GM21723 (cell line): Measurements from ENCODE around the gene ESYT1.

Source experiments
- ATAC-seq: cut with Tn5 transposase; IDR thresholded peaks from one replicate; pipeline ENCODE4 v1.9.1; 2021; ENCODE audit warnings: mild to moderate bottlenecking, moderate library complexity; ENCODE audit not compliant: unreplicated experiment

ESYT1 gene

DNA sequence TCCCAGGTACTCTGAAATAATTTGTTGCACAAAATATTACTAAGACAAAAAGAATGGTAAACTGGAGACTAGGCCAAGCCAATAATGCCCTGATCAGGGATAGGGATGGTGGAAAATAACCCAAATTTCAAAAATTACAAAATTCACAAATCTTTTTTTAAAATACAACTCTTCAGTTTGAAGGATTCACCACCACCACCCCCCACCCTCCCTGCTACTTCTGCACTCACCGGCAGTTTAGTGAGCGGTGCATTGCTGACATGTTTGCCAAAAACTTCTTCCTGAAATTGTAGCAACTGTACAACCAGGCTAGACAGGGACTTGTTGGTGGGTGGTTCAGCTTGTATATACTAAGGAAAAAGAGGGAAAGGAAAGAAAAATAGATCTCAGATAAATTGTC is 58.9 kb downstream of the ESYT1 start:
- no peak for ATAC-seq

DNA sequence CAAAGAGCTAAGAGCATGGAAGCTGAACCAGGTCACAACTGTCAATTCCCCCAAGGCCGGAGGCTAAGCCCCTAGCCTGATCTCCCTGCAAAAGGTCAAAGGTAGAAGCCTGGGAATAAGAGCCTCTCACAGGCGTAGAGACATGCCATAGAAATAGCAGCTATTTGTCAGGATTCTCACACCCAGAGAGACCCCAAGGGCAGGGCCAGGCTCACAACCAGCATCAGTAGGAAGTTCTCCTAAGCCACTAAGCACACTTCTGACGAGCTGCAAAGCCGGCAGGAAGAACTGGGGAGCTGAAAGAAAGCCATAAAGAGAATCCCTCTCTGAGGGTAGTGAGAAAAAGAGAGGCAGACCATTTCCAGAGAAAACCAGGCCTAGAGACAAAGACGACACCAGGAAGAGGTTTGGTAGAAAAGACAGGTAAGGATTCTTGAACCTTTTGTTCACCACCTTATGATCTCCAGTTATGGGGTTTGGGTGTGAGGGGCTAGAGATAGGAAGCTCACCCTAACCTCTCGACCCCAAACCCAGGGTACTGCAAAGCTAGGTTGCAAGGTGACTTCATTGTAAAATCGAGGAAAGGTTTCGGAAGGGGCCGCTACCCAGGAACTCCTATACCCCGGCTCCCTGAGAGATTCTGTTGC is 60.2 kb downstream of the ESYT1 start:
- no peak for ATAC-seq

DNA sequence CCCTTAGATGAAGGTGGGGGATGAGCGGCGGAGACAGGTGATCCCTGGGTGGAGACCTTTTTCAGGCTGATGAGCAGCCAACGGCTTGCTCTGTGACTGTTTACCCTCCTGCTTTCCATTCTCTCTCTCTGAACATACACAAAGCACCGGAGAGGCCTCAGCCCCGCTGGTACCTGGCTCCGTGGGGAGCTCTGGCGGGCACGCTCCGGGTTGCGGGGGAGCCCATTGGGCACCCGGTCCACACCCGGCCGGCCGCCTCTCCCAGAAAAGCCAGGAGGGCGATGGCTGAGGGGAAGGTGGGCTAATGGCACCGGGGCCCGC is 60.7 kb downstream of the ESYT1 start:
- peak; percentile 10 for ATAC-seq

DNA sequence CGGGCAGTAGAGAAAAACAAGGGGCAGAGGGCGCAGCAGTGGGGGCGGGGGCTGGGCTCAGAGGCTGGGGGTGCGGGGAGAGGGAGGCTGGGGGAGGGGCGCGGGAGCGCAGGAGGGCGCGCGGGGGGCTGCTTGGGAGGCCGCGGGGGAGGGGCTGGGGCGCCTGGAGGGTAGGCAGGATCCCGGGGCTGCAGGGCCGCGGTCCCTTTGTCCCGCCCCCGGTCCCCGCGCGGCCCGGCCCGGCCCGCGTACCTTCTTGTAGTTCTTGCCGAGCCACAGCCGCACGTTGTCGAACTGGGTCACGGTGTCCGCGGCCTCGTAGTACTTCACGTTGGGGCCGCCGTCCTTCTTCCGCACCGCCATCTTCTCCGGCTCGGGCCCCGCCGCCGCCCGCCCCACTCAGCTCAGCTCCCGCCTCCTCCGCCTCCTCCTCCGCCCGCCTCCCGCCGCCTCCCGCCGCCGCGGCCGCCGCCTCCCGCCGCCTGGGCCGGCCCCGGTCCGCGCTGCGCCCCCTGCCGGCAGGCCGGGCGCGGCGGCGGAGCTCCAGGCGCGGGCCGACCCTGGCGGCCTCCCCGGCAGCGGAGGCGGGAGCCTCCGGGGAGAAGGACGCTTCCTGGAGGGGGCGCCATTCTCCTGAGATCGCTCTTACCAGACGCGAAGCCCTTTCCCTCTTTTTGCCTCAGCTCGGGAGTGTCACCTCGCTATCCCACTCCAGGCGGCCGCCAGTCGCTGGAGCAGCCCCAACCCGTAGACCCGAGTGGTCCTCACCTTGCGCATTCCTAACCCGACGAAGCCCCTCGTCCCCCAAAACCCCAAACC is 61.2 kb downstream of the ESYT1 start, which contains the start of gene SMARCC2:
SMARCC2 (minus strand) TSS at position 385 of the 819 bp plus-strand sequence; CDS start at position 363, 22 bp downstream.
- ATAC-seq: peak; percentile 75

DNA sequence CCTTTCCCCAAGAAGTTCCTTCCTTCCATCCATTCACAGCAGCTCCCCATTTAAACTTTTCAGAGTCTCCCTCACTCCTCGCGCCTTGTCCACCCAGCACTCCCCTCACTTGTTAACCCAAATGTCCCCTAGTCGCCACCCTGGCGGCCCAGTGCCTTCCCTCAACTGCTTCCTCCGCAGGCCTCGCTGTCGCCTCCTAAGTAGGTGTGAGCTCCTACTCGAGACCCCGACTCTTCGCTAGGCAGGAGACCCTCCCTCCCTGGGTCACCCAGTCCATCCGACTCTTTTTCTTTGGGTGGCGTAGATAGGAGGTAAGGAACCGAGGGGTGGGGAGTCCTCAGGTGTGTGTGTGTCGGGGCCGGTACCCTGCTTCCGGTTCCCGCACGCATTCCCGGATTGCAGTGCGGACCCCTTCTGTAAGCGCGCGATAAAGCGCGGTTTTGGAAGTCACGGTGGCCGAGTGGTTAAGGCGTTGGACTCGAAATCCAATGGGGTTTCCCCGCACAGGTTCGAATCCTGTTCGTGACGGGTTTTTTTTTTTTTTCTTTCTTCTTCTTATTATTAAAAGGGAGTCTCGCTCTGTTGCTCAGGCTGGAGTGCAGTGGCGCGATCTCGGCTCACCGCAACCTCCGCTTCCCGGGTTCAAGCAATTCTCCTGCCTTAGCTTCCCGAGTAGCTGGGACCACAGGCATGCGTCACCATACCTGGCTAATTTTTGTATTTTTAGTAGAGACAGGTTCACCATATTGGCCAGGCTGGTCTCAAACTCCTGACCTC is 62.0 kb downstream of the ESYT1 start:
- ATAC-seq: peak; percentile 30

DNA sequence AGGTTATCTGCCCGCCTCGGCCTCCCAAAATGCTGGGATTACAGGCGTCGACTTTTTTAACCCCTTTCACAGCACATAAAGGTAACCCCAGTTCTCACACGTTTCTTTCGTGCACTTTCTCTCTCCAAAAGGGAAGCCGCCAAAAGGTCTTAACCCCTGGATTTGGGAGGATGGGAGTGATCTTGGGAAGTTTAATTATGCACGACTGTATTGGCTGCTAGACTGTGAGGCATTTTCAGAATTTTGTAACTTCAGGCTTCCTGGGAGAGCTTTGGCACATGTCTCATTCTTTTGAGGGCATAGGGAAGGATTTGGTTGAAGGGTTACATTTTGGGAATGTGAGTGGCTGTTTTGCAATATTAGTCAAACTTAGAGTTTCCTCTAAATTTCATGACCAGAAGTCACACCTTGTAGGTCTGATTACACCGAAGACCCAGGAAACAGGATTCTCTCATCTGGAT is 62.7 kb downstream of the ESYT1 start:
- no peak for ATAC-seq

DNA sequence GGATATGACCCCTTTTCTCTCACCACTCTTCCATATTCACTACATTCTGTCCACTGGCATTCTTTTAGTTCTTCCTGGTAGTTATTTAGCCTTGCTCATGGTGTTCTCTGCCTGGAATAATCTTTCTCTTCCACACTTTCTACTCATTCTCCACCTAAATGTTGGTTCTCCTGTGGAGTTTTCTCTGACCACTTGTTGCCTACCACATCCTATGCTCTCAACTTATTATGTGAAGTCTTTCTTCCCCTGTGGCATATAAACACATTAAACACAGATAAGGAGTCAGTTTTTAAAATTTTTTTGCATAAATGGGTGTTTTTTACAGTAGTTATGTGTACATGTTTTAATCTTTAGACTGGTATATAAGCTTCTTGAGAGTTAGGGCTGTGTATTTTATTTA is 64.5 kb downstream of the ESYT1 start:
- no peak for ATAC-seq

DNA sequence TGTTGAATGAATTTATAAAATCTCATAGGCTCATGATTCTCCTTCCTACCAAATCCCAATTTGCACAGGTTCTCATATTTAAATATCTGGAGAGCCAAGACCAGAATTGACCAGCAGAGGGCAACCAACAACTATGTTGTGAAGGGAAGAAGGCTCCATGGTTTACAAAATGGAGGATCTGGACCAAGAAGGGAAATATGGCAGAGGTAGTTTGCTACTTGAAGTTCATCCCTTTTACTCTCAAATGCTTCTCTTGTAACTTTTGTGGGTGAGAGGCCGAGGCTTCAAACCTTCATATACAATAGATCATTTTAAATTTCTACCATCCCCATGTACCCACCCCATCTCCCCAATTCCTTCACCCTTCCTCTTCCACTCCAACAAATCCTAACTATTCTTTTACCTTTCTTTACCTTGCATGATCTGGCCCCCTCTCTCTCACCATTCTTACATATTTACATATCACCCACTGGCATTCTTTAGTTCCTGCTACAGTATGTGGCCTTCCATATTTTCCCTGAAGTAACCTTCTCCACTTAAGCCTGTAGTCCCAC is 65.0 kb downstream of the ESYT1 start:
- no peak for ATAC-seq
